HepG2 (cell line): ENCODE data around the gene FIS1. TPM values are rescaled to one million over a fixed set of nuclear protein-coding genes. Genes with fewer than 3 reads are reported as not detected.

ENCODE experiments used
- ATRX ChIP-seq: sonication (generic); formaldehyde crosslinking; IDR thresholded peaks from 2 replicates; pipeline ENCODE4 v1.4.0; 2020; ENCODE audit warnings: missing genetic modification reagents, borderline replicate concordance
- NFIB ChIP-seq: sonication (generic); formaldehyde crosslinking; IDR thresholded peaks from 2 replicates; pipeline ENCODE4 v1.9.0; 2021; ENCODE audit warnings: missing genetic modification reagents, mild to moderate bottlenecking, borderline replicate concordance
- NFYB ChIP-seq: sonication (generic); formaldehyde crosslinking; IDR thresholded peaks from 2 replicates; pipeline ENCODE4 v1.4.0; 2020; ENCODE audit warnings: missing genetic modification reagents
- POLR2AphosphoS2 ChIP-seq: IDR thresholded peaks from 2 replicates; pipeline ENCODE4 v1.6.1; 2011; ENCODE audit warnings: low read depth, low read length, improper control_type of control experiment
- REXO4 ChIP-seq: sonication (generic); formaldehyde crosslinking; IDR thresholded peaks from 2 replicates; pipeline ENCODE4 v1.8.0; 2022; ENCODE audit warnings: missing genetic modification reagents, mild to moderate bottlenecking, borderline replicate concordance
- SATB2 ChIP-seq: sonication (generic); formaldehyde crosslinking; IDR thresholded peaks from 2 replicates; pipeline ENCODE4 v1.5.0; 2020; ENCODE audit warnings: missing genetic modification reagents
- YEATS4 ChIP-seq: sonication (generic); formaldehyde crosslinking; IDR thresholded peaks from 2 replicates; pipeline ENCODE4 v1.4.0; 2020; ENCODE audit warnings: missing genetic modification reagents, borderline replicate concordance
- ZBTB38 ChIP-seq: sonication (generic); formaldehyde crosslinking; IDR thresholded peaks from 2 replicates; pipeline ENCODE4 v1.5.1; 2020; ENCODE audit warnings: mild to moderate bottlenecking, missing genetic modification reagents
- ZNF17 ChIP-seq: sonication (generic); formaldehyde crosslinking; IDR thresholded peaks from 2 replicates; pipeline ENCODE4 v1.5.0; 2020; ENCODE audit warnings: mild to moderate bottlenecking, missing genetic modification reagents
- ZNF749 ChIP-seq: sonication (generic); formaldehyde crosslinking; IDR thresholded peaks from 2 replicates; pipeline ENCODE4 v1.8.0; 2022; ENCODE audit warnings: mild to moderate bottlenecking, missing genetic modification reagents, moderate library complexity, borderline replicate concordance
- ZNF816 ChIP-seq: sonication (generic); formaldehyde crosslinking; IDR thresholded peaks from 2 replicates; pipeline ENCODE4 v1.8.0; 2022; ENCODE audit warnings: missing genetic modification reagents, mild to moderate bottlenecking, borderline replicate concordance
- polyA plus RNA-seq, 8 experiments: library from polyadenylated mRNA; depleted of rRNA in 3 of 8; stranded (reverse) in 7 of 8; unstranded in 1 of 8; fragments of >200 nt; fragmentation: Illumina TruSeq in 4 of 8; extraction: Trizol in 4 of 8; gene quantifications; 2 replicates each; pipeline versions ENCODE4 v1.2.1 to v1.2.3, GENCODE V29; 2011 to 2016; ENCODE audit warnings: low read depth in 4 of 8, missing spikeins in 1 of 8, mixed read lengths in 1 of 8; ENCODE audit not compliant: insufficient read depth in 1 of 8
- total RNA-seq, 5 experiments: library from RNA; depleted of rRNA; stranded (reverse); fragments of >200 nt; fragmentation: Illumina TruSeq; extraction: Trizol; gene quantifications; 2 replicates each; pipeline ENCODE4 v1.2.3, GENCODE V29; 2016; ENCODE audit warnings: low read depth in 1 of 5
- TF ChIP-seq, protein P1 (sequence below): sonication (generic); formaldehyde crosslinking; IDR thresholded peaks from 2 replicates; pipeline ENCODE4 v1.4.0; 2020; ENCODE audit warnings: missing genetic modification reagents
- TF ChIP-seq, protein P2 (sequence below), 2 experiments: sonication (generic) in 1 of 2; formaldehyde crosslinking in 1 of 2; IDR thresholded peaks; 2 replicates each; pipeline versions ENCODE4 v1.4.0 to v1.6.1; 2018 to 2020; ENCODE audit warnings: missing genetic modification reagents in 2 of 2, borderline replicate concordance in 1 of 2, low read depth in 1 of 2, mild to moderate bottlenecking in 1 of 2, missing biosample characterization in 1 of 2
- TF ChIP-seq, protein P3 (sequence below): IDR thresholded peaks from 2 replicates; pipeline ENCODE4 v1.6.1; 2016; ENCODE audit warnings: mild to moderate bottlenecking
- TF ChIP-seq, protein P4 (sequence below): fragments of 450-650 bp; IDR thresholded peaks from 2 replicates; pipeline ENCODE4 v1.6.1; 2017; ENCODE audit warnings: mild to moderate bottlenecking

Gene FIS1
- total and polyA plus RNA-seq, 2 of the 13 experiments (the other 11 are each of a cell fraction or from before 2014, with no cell fraction given): 97.5 to 101 TPM

DNA sequence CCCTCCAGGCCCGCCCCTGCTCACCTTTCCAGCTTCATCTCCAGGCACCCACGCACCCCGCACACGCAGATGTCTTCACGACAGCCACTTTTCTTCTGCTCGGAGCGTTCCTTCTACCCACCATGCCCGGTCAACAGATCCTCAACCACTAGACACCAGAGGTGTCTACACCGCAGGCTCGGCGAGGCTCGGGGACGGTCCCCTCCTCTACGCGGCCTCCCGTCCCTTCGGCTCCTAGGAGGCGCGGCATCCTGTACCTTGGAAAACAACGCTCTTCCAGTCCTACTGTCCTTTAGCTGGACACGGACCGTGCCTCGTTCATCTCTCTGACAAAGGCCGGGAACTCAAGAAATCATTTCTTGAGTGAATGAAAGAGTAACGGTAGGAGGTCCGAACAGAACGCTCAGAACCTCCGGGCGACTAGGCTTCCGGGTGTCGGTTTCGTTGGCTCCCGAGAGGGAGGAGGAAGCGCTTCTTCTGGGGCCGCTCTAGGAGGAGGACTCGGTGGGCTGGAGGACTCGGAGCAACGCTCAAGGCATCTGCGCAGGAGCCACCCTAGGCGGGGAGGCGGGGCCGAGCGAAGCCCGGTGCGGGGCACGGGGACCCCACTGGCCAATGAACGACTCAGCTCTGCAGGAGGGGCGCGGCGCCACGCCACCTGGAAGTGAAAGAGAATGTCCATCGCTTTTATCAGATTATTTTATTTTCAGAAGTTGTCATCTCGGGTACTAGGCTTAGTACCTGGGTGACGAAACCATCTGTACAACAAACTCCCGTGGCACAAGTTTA is 7.2 kb upstream of the FIS1 start (continued):
- TF ChIP-seq, protein P1, sequence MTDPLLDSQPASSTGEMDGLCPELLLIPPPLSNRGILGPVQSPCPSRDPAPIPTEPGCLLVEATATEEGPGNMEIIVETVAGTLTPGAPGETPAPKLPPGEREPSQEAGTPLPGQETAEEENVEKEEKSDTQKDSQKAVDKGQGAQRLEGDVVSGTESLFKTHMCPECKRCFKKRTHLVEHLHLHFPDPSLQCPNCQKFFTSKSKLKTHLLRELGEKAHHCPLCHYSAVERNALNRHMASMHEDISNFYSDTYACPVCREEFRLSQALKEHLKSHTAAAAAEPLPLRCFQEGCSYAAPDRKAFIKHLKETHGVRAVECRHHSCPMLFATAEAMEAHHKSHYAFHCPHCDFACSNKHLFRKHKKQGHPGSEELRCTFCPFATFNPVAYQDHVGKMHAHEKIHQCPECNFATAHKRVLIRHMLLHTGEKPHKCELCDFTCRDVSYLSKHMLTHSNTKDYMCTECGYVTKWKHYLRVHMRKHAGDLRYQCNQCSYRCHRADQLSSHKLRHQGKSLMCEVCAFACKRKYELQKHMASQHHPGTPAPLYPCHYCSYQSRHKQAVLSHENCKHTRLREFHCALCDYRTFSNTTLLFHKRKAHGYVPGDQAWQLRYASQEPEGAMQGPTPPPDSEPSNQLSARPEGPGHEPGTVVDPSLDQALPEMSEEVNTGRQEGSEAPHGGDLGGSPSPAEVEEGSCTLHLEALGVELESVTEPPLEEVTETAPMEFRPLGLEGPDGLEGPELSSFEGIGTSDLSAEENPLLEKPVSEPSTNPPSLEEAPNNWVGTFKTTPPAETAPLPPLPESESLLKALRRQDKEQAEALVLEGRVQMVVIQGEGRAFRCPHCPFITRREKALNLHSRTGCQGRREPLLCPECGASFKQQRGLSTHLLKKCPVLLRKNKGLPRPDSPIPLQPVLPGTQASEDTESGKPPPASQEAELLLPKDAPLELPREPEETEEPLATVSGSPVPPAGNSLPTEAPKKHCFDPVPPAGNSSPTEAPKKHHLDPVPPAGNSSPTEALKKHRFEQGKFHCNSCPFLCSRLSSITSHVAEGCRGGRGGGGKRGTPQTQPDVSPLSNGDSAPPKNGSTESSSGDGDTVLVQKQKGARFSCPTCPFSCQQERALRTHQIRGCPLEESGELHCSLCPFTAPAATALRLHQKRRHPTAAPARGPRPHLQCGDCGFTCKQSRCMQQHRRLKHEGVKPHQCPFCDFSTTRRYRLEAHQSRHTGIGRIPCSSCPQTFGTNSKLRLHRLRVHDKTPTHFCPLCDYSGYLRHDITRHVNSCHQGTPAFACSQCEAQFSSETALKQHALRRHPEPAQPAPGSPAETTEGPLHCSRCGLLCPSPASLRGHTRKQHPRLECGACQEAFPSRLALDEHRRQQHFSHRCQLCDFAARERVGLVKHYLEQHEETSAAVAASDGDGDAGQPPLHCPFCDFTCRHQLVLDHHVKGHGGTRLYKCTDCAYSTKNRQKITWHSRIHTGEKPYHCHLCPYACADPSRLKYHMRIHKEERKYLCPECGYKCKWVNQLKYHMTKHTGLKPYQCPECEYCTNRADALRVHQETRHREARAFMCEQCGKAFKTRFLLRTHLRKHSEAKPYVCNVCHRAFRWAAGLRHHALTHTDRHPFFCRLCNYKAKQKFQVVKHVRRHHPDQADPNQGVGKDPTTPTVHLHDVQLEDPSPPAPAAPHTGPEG (CRISPR knock-in tag): no peak
- TF ChIP-seq POLR2AphosphoS2: no peak
- TF ChIP-seq ZNF17 (CRISPR knock-in tag): no peak
- TF ChIP-seq SATB2 (CRISPR knock-in tag): no peak
- TF ChIP-seq ZNF749: no peak
- peak; percentile 69 for TF ChIP-seq NFYB (CRISPR knock-in tag)
- TF ChIP-seq REXO4 (CRISPR knock-in tag): no peak
- 0 out of 2 replicates have a peak, but pooled peaks have one; percentile 30 for TF ChIP-seq ZNF816 (CRISPR knock-in tag)
- TF ChIP-seq, protein P2, sequence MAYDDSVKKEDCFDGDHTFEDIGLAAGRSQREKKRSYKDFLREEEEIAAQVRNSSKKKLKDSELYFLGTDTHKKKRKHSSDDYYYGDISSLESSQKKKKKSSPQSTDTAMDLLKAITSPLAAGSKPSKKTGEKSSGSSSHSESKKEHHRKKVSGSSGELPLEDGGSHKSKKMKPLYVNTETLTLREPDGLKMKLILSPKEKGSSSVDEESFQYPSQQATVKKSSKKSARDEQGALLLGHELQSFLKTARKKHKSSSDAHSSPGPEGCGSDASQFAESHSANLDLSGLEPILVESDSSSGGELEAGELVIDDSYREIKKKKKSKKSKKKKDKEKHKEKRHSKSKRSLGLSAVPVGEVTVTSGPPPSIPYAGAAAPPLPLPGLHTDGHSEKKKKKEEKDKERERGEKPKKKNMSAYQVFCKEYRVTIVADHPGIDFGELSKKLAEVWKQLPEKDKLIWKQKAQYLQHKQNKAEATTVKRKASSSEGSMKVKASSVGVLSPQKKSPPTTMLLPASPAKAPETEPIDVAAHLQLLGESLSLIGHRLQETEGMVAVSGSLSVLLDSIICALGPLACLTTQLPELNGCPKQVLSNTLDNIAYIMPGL (CRISPR knock-in tag; IDR thresholded peaks at IDR 0.05; ENCODE audit: borderline replicate concordance in 1 of 2, low read depth in 1 of 2): peak in 1 of 2 experiments; percentile 78; a peak in 2 of 4 replicates
- TF ChIP-seq, protein P3, sequence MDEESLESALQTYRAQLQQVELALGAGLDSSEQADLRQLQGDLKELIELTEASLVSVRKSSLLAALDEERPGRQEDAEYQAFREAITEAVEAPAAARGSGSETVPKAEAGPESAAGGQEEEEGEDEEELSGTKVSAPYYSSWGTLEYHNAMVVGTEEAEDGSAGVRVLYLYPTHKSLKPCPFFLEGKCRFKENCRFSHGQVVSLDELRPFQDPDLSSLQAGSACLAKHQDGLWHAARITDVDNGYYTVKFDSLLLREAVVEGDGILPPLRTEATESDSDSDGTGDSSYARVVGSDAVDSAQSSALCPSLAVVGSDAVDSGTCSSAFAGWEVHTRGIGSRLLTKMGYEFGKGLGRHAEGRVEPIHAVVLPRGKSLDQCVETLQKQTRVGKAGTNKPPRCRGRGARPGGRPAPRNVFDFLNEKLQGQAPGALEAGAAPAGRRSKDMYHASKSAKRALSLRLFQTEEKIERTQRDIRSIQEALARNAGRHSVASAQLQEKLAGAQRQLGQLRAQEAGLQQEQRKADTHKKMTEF (CRISPR knock-in tag): peak; percentile 75
- TF ChIP-seq, protein P4, sequence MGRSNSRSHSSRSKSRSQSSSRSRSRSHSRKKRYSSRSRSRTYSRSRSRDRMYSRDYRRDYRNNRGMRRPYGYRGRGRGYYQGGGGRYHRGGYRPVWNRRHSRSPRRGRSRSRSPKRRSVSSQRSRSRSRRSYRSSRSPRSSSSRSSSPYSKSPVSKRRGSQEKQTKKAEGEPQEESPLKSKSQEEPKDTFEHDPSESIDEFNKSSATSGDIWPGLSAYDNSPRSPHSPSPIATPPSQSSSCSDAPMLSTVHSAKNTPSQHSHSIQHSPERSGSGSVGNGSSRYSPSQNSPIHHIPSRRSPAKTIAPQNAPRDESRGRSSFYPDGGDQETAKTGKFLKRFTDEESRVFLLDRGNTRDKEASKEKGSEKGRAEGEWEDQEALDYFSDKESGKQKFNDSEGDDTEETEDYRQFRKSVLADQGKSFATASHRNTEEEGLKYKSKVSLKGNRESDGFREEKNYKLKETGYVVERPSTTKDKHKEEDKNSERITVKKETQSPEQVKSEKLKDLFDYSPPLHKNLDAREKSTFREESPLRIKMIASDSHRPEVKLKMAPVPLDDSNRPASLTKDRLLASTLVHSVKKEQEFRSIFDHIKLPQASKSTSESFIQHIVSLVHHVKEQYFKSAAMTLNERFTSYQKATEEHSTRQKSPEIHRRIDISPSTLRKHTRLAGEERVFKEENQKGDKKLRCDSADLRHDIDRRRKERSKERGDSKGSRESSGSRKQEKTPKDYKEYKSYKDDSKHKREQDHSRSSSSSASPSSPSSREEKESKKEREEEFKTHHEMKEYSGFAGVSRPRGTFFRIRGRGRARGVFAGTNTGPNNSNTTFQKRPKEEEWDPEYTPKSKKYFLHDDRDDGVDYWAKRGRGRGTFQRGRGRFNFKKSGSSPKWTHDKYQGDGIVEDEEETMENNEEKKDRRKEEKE: no peak
- TF ChIP-seq ATRX (CRISPR knock-in tag): no peak
- TF ChIP-seq YEATS4 (CRISPR knock-in tag): peak; percentile 55
- TF ChIP-seq NFIB (CRISPR knock-in tag): no peak
- TF ChIP-seq ZBTB38 (CRISPR knock-in tag): peak; percentile 80
